Panc1 (cell line): ENCODE results near the gene DIP2C. TPM values are rescaled to one million over a fixed set of nuclear protein-coding genes. Genes with fewer than 3 reads are reported as not detected.

Experiments used
- ATAC-seq: fragments of 200-7000 bp; cut with Tn5 transposase; 2 replicates; pipeline ENCODE4 v1.9.1; 2020; ENCODE audit warnings: mild to moderate bottlenecking, moderate library complexity
- BruUV-seq: library from RNA; stranded (reverse); fragments of 400-500 nt; replicated peaks from 2 replicates; lab custom pipeline; 2021; lab: Mats Ljungman, UMichigan
- CTCF ChIA-PET: fragments of 300-600 bp; sonication (Branson Sonifier 250); formaldehyde crosslinking; loops from one replicate; lab custom pipeline; 2022; ENCODE audit warnings: antibody characterized with exemption; lab: Charles Lee
- POLR2A ChIA-PET: fragments of 300-600 bp; sonication (Branson Sonifier 250); formaldehyde crosslinking; loops from one replicate; lab custom pipeline; 2022; ENCODE audit warnings: antibody characterized with exemption; lab: Charles Lee
- DNase-seq: peaks from one replicate; pipeline ENCODE4 v3.0.0-alpha.2; 2010; ENCODE audit warnings: low read depth, low spot score
- H3K27ac ChIP-seq: 2 replicates; pipeline ENCODE4 v1.5.1; 2011; ENCODE audit warnings: mild to moderate bottlenecking, low read length, inconsistent platforms
- H3K27me3 ChIP-seq: fragments of 200-500 bp; sonication (Bioruptor generic); 2 replicates; pipeline ENCODE4 v1.6.0; 2014; ENCODE audit warnings: low read length, inconsistent platforms; ENCODE audit not compliant: control insufficient read depth, insufficient read depth
- H3K36me3 ChIP-seq: fragments of 200-500 bp; sonication (Bioruptor generic); 2 replicates; pipeline ENCODE4 v1.5.1; 2014; ENCODE audit warnings: inconsistent platforms, mild to moderate bottlenecking, low read length, moderate library complexity; ENCODE audit not compliant: control insufficient read depth, insufficient read depth
- H3K4me1 ChIP-seq: 2 replicates; pipeline ENCODE4 v1.5.1; 2011; ENCODE audit warnings: inconsistent platforms, mild to moderate bottlenecking, low read length, moderate library complexity; ENCODE audit not compliant: control insufficient read depth, insufficient read depth
- H3K4me3 ChIP-seq, 2 experiments: 2 replicates each; pipeline ENCODE4 v1.5.1; 2011 to 2012; ENCODE audit warnings: low read depth in 2 of 2, low read length in 2 of 2, mild to moderate bottlenecking in 2 of 2, inconsistent platforms in 1 of 2, moderate library complexity in 1 of 2
- H3K9me3 ChIP-seq: fragments of 200-500 bp; sonication (Bioruptor generic); 2 replicates; pipeline ENCODE4 v1.5.1; 2014; ENCODE audit warnings: low read depth, mild to moderate bottlenecking, inconsistent platforms, low read length, moderate library complexity; ENCODE audit not compliant: control insufficient read depth, insufficient read depth
- CTCF ChIP-seq: fragments of 450-650 bp; IDR thresholded peaks from 2 replicates; pipeline ENCODE4 v1.5.1; 2017; ENCODE audit warnings: mild to moderate bottlenecking
- POLR2AphosphoS5 ChIP-seq: IDR thresholded peaks from 2 replicates; pipeline ENCODE4 v1.6.1; 2012; ENCODE audit warnings: mild to moderate bottlenecking, low read depth, low read length, moderate library complexity
- REST ChIP-seq, 2 experiments: IDR thresholded peaks; 2 replicates each; pipeline ENCODE4 v1.6.1; 2011 to 2012; ENCODE audit warnings: low read depth in 2 of 2, control low read depth in 1 of 2, low read length in 1 of 2, mild to moderate bottlenecking in 1 of 2, moderate library complexity in 1 of 2; ENCODE audit not compliant: insufficient read depth in 1 of 2
- SIN3A ChIP-seq: IDR thresholded peaks from 2 replicates; pipeline ENCODE4 v1.6.1; 2012; ENCODE audit warnings: low read depth, mild to moderate bottlenecking, low read length, moderate library complexity, borderline replicate concordance; ENCODE audit not compliant: insufficient read depth
- TCF7L2 ChIP-seq: IDR thresholded peaks from 2 replicates; pipeline ENCODE4 v1.6.1; 2011; ENCODE audit warnings: mild to moderate bottlenecking, low read depth, low read length, inconsistent platforms
- in situ Hi-C: cut with HindIII; loops from 2 replicates; pipeline ENCODE4 v1.10.0; 2016; ENCODE audit warnings: low sequenced_read_pairs, low pct_unique_long_range_greater_than_20kb
- intact Hi-C: fragments of 100-400 bp; cut with micrococcal nuclease; formaldehyde crosslinking; loops from one replicate; pipeline ENCODE4 v1.10.0; 2022; ENCODE audit not compliant: unreplicated experiment
- total RNA-seq: library from RNA; stranded (reverse); gene quantifications from one replicate; pipeline ENCODE4 v1.2.1, GENCODE V29; 2021; ENCODE audit not compliant: unreplicated experiment

DIP2C gene
- total RNA-seq, 1 experiment from 2014 or later, result 13.2 TPM

GRCh38 chr10:600234-600633 lies 89.2 kb downstream of the DIP2C start:
- in situ Hi-C loops, result no loop called here
- Histone ChIP-seq H3K4me3 (no peak overlapping the region), H3K36me3 (no peaks in the 10 kb centered on the region), H3K9me3 (no peaks in the 10 kb centered on the region), H3K27me3 (no peaks in the 10 kb centered on the region), H3K27ac (no peak overlapping the region), H3K4me1 (no peaks in the 10 kb centered on the region)
- intact Hi-C loops, result no loop called here
- BruUV-seq, result no TSS peak
- DNase-seq (no peak), ATAC-seq (no peak)
- CTCF ChIA-PET, result no interaction called here
- TF ChIP-seq REST (IDR thresholded peaks at IDR 0.05; ENCODE audit: insufficient read depth in 1 of 2, low read depth in 2 of 2, low read length in 1 of 2), result no peak
- TF ChIP-seq POLR2AphosphoS5, result no peak
- no peak for TF ChIP-seq CTCF
- TF ChIP-seq TCF7L2, result no peak
- TF ChIP-seq SIN3A, result no peak
- POLR2A ChIA-PET, result no interaction called here

- ATAC-seq (no peak), DNase-seq (no peak)
- no peak overlapping the region for H3K27ac ChIP-seq
- intact Hi-C loops, result no loop called here
- no peaks in the 10 kb centered on the region for H3K27me3 ChIP-seq
- no TSS peak for BruUV-seq
- POLR2A ChIA-PET, result no interaction called here
- no peaks in the 10 kb centered on the region for H3K4me1 ChIP-seq
- H3K36me3 ChIP-seq, result no peaks in the 10 kb centered on the region
- no peaks in the 10 kb centered on the region for H3K9me3 ChIP-seq
- no peak overlapping the region for H3K4me3 ChIP-seq
- CTCF ChIA-PET, result no interaction called here
- in situ Hi-C loops, result no loop called here
- TF ChIP-seq REST (IDR thresholded peaks at IDR 0.05; ENCODE audit: insufficient read depth in 1 of 2, low read depth in 2 of 2, low read length in 1 of 2) (no peak), CTCF (no peak), SIN3A (no peak), POLR2AphosphoS5 (no peak), TCF7L2 (no peak)
Observed at GRCh38 chr10:599767-600166, 89.7 kb downstream of the DIP2C start.
